Astrocyte (in vitro differentiated cells and primary cell): ENCODE measurements around the gene PCBP3. TPM values are rescaled to one million over a fixed set of nuclear protein-coding genes. Genes with fewer than 3 reads are reported as not detected.
"Not testable (repeated sequence)": the region's sequence is repeated elsewhere in the genome, so short reads cannot be mapped to it uniquely, and the experiment has no call there.

Experiments
- DNase-seq: peaks from one replicate; pipeline ENCODE4 v3.0.0-alpha.2; 2010; ENCODE audit warnings: low read depth
- FAIRE-seq: peaks from 2 replicates; lab custom pipeline; 2011; peaks lifted over from hg19 to GRCh38; lab: Jason Lieb, UNC
- H2AFZ ChIP-seq: 2 replicates; pipeline ENCODE4 v1.6.0; 2012; ENCODE audit warnings: low read depth, low read length, inconsistent platforms
- H3K27ac ChIP-seq: 2 replicates; pipeline ENCODE4 v1.5.1; 2011; ENCODE audit warnings: low read depth, low read length, inconsistent platforms
- H3K27me3 ChIP-seq: 2 replicates; pipeline ENCODE4 v1.6.0; 2011; ENCODE audit warnings: low read length, inconsistent platforms; ENCODE audit not compliant: insufficient read depth
- H3K36me3 ChIP-seq: 2 replicates; pipeline ENCODE4 v1.5.1; 2011; ENCODE audit warnings: low read length, inconsistent platforms; ENCODE audit not compliant: insufficient read depth
- H3K4me1 ChIP-seq: 2 replicates; pipeline ENCODE4 v1.5.1; 2011; ENCODE audit warnings: low read length, inconsistent platforms; ENCODE audit not compliant: insufficient read depth
- H3K4me2 ChIP-seq: 2 replicates; pipeline ENCODE4 v1.6.0; 2012; ENCODE audit warnings: low read length, inconsistent platforms
- H3K4me3 ChIP-seq: 2 replicates; pipeline ENCODE4 v1.5.1; 2011; ENCODE audit warnings: low read depth, mild to moderate bottlenecking, low read length, inconsistent platforms; ENCODE audit not compliant: insufficient read depth
- H3K79me2 ChIP-seq: 2 replicates; pipeline ENCODE4 v1.6.0; 2012; ENCODE audit warnings: mild to moderate bottlenecking, low read length, inconsistent platforms; ENCODE audit not compliant: insufficient read depth
- H3K9ac ChIP-seq: 2 replicates; pipeline ENCODE4 v1.6.0; 2012; ENCODE audit warnings: mild to moderate bottlenecking, low read length, inconsistent platforms
- H3K9me3 ChIP-seq: 2 replicates; pipeline ENCODE4 v1.5.1; 2012; ENCODE audit warnings: low read depth, mild to moderate bottlenecking, low read length, inconsistent platforms; ENCODE audit not compliant: insufficient read depth
- H4K20me1 ChIP-seq: 2 replicates; pipeline ENCODE4 v1.6.0; 2012; ENCODE audit warnings: low read length, inconsistent platforms; ENCODE audit not compliant: insufficient read depth
- H3K27ac Mint-ChIP-seq: one replicate; pipeline ENCODE4 v1.8.0; 2021; ENCODE audit warnings: mild to moderate bottlenecking, mixed read lengths; ENCODE audit not compliant: unreplicated experiment
- H3K27me3 Mint-ChIP-seq: one replicate; pipeline ENCODE4 v1.8.0; 2021; ENCODE audit warnings: low read depth, mixed read lengths; ENCODE audit not compliant: unreplicated experiment
- H3K36me3 Mint-ChIP-seq: one replicate; pipeline ENCODE4 v1.8.0; 2021; ENCODE audit warnings: low read depth, mixed read lengths; ENCODE audit not compliant: unreplicated experiment
- H3K4me1 Mint-ChIP-seq: one replicate; pipeline ENCODE4 v1.8.0; 2021; ENCODE audit warnings: low read depth, mixed read lengths; ENCODE audit not compliant: unreplicated experiment
- H3K4me3 Mint-ChIP-seq: one replicate; pipeline ENCODE4 v1.8.0; 2021; ENCODE audit warnings: mild to moderate bottlenecking, moderate library complexity, mixed read lengths; ENCODE audit not compliant: unreplicated experiment
- H3K9me3 Mint-ChIP-seq: one replicate; pipeline ENCODE4 v1.8.0; 2021; ENCODE audit warnings: mild to moderate bottlenecking, mixed read lengths; ENCODE audit not compliant: unreplicated experiment
- EZH2 ChIP-seq: IDR thresholded peaks from 2 replicates; pipeline ENCODE4 v1.6.1; 2012; ENCODE audit warnings: mild to moderate bottlenecking, low read length, inconsistent platforms; ENCODE audit not compliant: insufficient read depth
- total RNA-seq: library from RNA; stranded (reverse); gene quantifications from 2 replicates; pipeline ENCODE4 v1.2.1, GENCODE V29; 2021
- TF ChIP-seq, protein P1 (sequence below): IDR thresholded peaks from 2 replicates; pipeline ENCODE4 v1.5.1; 2011; ENCODE audit warnings: low read depth, mild to moderate bottlenecking, inconsistent platforms, low read length, moderate library complexity; ENCODE audit not compliant: insufficient read depth

PCBP3 gene
- total RNA-seq, 1 donor from 2014 or later, result 1.8 TPM

DNA sequence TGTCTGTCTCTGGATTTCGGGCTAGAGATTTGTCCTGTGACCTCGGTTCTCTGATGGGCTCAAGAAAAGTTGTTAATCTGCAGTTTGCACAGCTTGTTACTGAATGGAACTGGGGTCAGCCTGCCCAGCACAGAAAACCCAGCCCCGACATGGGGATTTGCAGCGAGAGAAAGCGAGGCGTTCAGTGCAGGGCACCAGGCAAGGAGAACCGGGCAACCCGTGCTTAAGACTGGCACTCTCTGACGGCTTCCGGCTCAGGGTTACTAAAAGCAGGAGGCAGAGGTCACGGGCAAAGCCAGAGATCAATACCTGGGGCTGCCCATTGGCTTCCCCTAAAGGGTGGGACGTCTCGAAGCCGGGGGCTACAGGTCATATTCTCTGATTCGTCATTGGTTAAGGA, 308.2 kb downstream of the PCBP3 start:
- Histone ChIP-seq H3K4me2 (no peak overlapping the region), H2AFZ (no peak overlapping the region), H3K27ac (no peak overlapping the region), H3K36me3 (no peaks in the 10 kb centered on the region), H3K4me1 (peaks cover 5% of the 10 kb centered on the region), H3K4me3 (no peak overlapping the region), H3K9me3 (peaks cover under 1% of the 10 kb centered on the region), H3K9ac (no peak overlapping the region), H3K27me3 (peaks cover 5% of the 10 kb centered on the region), H4K20me1 (no peaks in the 10 kb centered on the region), H3K79me2 (no peaks in the 10 kb centered on the region)
- TF ChIP-seq, protein P1, sequence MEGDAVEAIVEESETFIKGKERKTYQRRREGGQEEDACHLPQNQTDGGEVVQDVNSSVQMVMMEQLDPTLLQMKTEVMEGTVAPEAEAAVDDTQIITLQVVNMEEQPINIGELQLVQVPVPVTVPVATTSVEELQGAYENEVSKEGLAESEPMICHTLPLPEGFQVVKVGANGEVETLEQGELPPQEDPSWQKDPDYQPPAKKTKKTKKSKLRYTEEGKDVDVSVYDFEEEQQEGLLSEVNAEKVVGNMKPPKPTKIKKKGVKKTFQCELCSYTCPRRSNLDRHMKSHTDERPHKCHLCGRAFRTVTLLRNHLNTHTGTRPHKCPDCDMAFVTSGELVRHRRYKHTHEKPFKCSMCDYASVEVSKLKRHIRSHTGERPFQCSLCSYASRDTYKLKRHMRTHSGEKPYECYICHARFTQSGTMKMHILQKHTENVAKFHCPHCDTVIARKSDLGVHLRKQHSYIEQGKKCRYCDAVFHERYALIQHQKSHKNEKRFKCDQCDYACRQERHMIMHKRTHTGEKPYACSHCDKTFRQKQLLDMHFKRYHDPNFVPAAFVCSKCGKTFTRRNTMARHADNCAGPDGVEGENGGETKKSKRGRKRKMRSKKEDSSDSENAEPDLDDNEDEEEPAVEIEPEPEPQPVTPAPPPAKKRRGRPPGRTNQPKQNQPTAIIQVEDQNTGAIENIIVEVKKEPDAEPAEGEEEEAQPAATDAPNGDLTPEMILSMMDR, result no peak
- no peak for TF ChIP-seq EZH2
- FAIRE-seq (no peak), DNase-seq (no peak)
- no peak overlapping the region for H3K27ac Mint-ChIP-seq
- H3K4me3 Mint-ChIP-seq, result no peak overlapping the region
- no peaks in the 10 kb centered on the region for H3K36me3 Mint-ChIP-seq
- H3K9me3 Mint-ChIP-seq, result peaks cover 8% of the 10 kb centered on the region
- peaks cover 32% of the 10 kb centered on the region for H3K27me3 Mint-ChIP-seq
- peaks cover 2% of the 10 kb centered on the region for H3K4me1 Mint-ChIP-seq

DNA sequence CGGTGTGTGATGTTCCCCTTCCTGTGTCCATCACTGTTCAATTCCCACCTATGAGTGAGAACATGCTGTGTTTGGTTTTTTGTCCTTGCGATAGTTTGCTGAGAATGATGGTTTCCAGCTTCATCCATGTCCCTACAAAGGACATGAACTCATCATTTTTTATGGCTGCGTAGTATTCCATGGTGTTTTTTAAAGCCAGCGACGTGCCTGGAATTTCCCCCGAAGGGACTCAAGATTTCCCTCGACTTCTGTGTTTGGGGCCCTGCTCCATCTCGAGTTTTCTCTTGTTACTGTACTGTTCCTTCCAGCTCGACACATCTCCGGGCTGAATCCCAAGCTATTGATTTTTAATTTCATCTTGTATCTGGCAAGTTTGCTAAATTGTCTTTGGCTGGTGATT, 309.0 kb downstream of the PCBP3 start:
- FAIRE-seq, H3K9ac ChIP-seq, H3K4me2 ChIP-seq, H3K27ac ChIP-seq, H4K20me1 ChIP-seq, H3K27me3 ChIP-seq, H3K79me2 ChIP-seq, DNase-seq, H2AFZ ChIP-seq, H3K9me3 ChIP-seq, H3K4me3 ChIP-seq, H3K4me1 ChIP-seq, H3K27ac Mint-ChIP-seq, H3K4me3 Mint-ChIP-seq, H3K36me3 Mint-ChIP-seq, H3K4me1 Mint-ChIP-seq, H3K36me3 ChIP-seq: not testable (repeated sequence)
- Mint-ChIP-seq H3K27me3 (peaks cover 35% of the 10 kb centered on the region), H3K9me3 (peaks cover 12% of the 10 kb centered on the region)

DNA sequence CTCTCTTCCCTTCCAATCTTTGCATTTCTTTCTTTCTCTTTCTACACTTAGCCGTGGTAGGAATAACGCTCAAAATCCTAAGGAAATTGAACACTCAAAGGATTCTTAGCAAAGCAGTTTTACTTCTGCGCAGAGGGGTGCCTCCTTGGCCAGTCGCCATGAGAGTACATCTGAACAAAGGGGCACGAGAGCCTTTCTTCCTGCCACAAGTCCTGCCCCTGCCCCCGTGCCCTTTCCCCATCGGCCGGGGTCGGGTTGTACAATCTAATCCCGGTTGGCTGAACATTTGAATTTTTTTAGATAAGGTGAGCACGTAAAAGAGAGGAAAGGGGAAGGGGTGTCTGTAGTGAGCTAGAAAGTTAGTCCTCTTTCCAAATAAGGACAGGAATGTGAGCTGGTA, 309.4 kb downstream of the PCBP3 start:
- H3K9me3 ChIP-seq, result peaks cover 5% of the 10 kb centered on the region
- Mint-ChIP-seq H3K4me1 (peaks cover 2% of the 10 kb centered on the region), H3K27me3 (peaks cover 34% of the 10 kb centered on the region), H3K9me3 (peaks cover 14% of the 10 kb centered on the region), H3K4me3 (no peak overlapping the region), H3K36me3 (no peaks in the 10 kb centered on the region), H3K27ac (no peak overlapping the region)
- H4K20me1 ChIP-seq, result no peaks in the 10 kb centered on the region
- no peaks in the 10 kb centered on the region for H3K36me3 ChIP-seq
- no peak for DNase-seq
- H3K4me1 ChIP-seq, result peaks cover 5% of the 10 kb centered on the region
- no peak overlapping the region for H3K4me3 ChIP-seq
- H3K4me2 ChIP-seq, result no peak overlapping the region
- H3K27me3 ChIP-seq, result peaks cover 5% of the 10 kb centered on the region
- H3K79me2 ChIP-seq, result no peaks in the 10 kb centered on the region
- TF ChIP-seq EZH2, result no peak
- TF ChIP-seq, protein P1, result no peak
- no peak overlapping the region for H3K9ac ChIP-seq
- H2AFZ ChIP-seq, result no peak overlapping the region
- no peak overlapping the region for H3K27ac ChIP-seq
- FAIRE-seq, result no peak
